ENCODE measurements around the gene ANAPC2.

ANAPC2 gene

GRCh38 chr9:137206602-137207001, 18.2 kb upstream of the ANAPC2 start:
- Histone ChIP-seq H3K36me3 (no peaks in the 10 kb centered on the region), H3K9me3 (ENCODE audit: severe bottlenecking) (no peaks in the 10 kb centered on the region), H3K27me3 (ENCODE audit: insufficient read depth, low read depth, severe bottlenecking) (no peaks in the 10 kb centered on the region), H3K4me3 (ENCODE audit: low read depth, low read length) (no peak overlapping the region; the same call in 1 of the 2 replicates), H3K27ac (no peak overlapping the region)
- no peak for DNase-seq
- no peak for TF ChIP-seq CTCF (IDR thresholded peaks at IDR 0.05; ENCODE audit: low read depth, low read length)

DNA sequence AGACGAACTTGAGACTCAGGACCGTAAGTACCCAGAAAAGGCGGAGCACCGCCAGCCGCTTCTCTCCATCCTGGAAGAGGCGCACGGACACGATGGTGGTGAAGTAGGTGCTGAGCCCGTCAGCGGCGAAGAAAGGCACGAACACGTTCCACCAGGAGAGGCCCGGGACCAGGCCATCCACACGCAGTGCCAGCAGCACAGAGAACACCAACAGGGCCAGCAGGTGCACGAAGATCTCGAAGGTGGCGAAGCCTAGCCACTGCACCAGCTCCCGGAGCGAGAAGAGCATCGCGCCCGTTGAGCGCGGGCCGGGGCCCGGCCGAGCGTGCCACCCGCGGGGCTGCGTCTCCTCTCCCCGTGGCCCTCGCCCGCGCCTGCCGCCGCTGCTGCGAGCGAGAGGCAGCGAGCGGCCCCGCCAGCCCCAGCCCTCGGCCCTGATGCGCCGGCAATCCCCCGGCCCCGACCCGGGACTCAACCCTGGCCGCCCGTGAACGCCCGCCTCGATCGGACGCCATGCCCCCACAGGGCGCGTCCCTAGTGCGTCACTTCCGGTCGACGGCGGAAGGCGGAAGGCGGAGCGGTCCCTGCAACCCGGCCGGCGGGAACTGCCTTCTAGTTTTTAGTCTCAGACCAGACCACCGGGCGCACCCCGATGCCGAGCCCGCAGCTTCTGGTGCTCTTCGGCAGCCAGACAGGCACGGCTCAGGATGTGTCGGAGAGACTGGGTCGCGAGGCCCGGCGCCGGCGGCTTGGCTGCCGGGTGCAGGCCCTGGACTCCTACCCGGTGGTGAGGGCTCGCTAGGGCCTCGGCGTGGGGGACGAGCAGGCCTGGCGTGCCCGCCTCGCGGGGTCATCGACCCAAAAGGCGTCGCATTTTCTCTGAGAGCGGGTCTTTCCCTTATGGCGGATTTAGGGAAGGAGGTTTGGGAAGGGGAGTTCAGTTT, 17.0 kb upstream of the ANAPC2 start, which contains the start of the genes NDOR1 and TMEM203:
NDOR1 (plus strand) TSS at position 575 of the 944 bp plus-strand sequence; CDS start at position 653, 78 bp downstream.
TMEM203 (minus strand) TSS at position 523 of the 944 bp plus-strand sequence; CDS start at position 289, 234 bp downstream.
- no peaks in the 10 kb centered on the region for H3K36me3 ChIP-seq
- TF ChIP-seq CTCF (IDR thresholded peaks at IDR 0.05; ENCODE audit: low read depth, low read length), result no peak
- no peaks in the 10 kb centered on the region for H3K27me3 ChIP-seq (ENCODE audit: insufficient read depth, low read depth, severe bottlenecking)
- DNase-seq, result peak; percentile 69
- H3K4me3 ChIP-seq (ENCODE audit: low read depth, low read length), result peak within 1 kb of the TSS; percentile 82
- H3K27ac ChIP-seq, result peak within 1 kb of the TSS; percentile 80
- H3K9me3 ChIP-seq (ENCODE audit: severe bottlenecking), result no peaks in the 10 kb centered on the region

DNA sequence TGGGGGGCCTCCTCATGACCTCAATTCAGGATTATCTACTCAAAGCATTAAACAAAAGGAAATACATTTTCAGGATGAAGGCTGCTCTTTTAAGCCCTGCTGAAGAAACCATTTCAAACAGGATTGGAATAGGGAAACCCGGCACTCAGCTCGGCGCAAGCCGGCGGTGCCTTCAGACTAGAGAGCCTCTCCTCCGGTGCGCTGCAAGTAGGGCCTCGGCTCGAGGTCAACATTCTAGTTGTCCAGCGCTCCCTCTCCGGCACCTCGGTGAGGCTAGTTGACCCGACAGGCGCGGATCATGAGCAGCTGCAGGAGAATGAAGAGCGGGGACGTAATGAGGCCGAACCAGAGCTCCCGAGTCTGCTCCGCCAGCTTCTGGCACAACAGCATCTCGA, 16.4 kb upstream of the ANAPC2 start:
- TF ChIP-seq CTCF (IDR thresholded peaks at IDR 0.05; ENCODE audit: low read depth, low read length), result no peak
- no peak for DNase-seq

DNA sequence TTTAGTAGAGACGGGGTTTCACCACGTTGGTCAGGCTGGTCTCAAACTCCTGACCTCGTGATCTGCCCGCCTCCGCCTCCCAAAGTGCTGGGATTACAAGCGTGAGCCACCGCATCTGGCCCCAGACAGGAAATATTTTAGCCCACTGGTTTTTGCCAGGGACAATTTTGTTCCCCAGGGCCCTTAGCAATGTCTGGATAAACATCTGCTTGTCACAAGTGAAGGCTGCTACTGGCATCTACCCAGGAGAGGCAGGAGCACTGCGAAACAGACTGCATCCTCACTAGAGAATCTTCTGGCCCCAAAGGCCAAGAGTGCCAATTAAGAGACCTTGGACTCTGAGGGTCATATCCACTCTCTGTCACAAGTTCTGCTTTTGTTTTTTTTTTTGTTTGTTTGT, 14.6 kb upstream of the ANAPC2 start:
- Histone ChIP-seq H3K36me3 (no peaks in the 10 kb centered on the region), H3K27ac (no peak overlapping the region), H3K27me3 (ENCODE audit: insufficient read depth, low read depth, severe bottlenecking) (no peaks in the 10 kb centered on the region), H3K4me3 (ENCODE audit: low read depth, low read length) (no peak overlapping the region), H3K9me3 (ENCODE audit: severe bottlenecking) (no peaks in the 10 kb centered on the region)
- TF ChIP-seq CTCF (IDR thresholded peaks at IDR 0.05; ENCODE audit: low read depth, low read length), result no peak
- no peak for DNase-seq

More for the DNA sequence above, 16.4 kb upstream of the ANAPC2 start:
- Histone ChIP-seq H3K36me3 (no peaks in the 10 kb centered on the region), H3K27me3 (ENCODE audit: insufficient read depth, low read depth, severe bottlenecking) (no peaks in the 10 kb centered on the region), H3K4me3 (ENCODE audit: low read depth, low read length) (peak overlapping the region; percentile 82), H3K27ac (no peak overlapping the region; the same call in 1 of the 2 replicates), H3K9me3 (ENCODE audit: severe bottlenecking) (no peaks in the 10 kb centered on the region)

- Histone ChIP-seq H3K4me3 (ENCODE audit: low read depth, low read length) (peak overlapping the region; percentile 58), H3K9me3 (ENCODE audit: severe bottlenecking) (no peaks in the 10 kb centered on the region), H3K27ac (peak overlapping the region; percentile 65), H3K36me3 (no peaks in the 10 kb centered on the region), H3K27me3 (ENCODE audit: insufficient read depth, low read depth, severe bottlenecking) (no peaks in the 10 kb centered on the region)
- no peak for TF ChIP-seq CTCF (IDR thresholded peaks at IDR 0.05; ENCODE audit: low read depth, low read length)
- DNase-seq, result no peak
These were observed 13.0 kb upstream of the ANAPC2 start for GRCh38 chr9:137201205-137201868.
